Trophoblast cell (in vitro differentiated cells and primary cell): ENCODE results near the gene GHR.
"Not testable (repeated sequence)": the region's sequence is repeated elsewhere in the genome, so short reads cannot be mapped to it uniquely, and the experiment has no call there.

Experiments used
- DNase-seq, 2 donors: peaks; one replicate each; pipeline ENCODE4 v3.0.0-alpha.2; 2016
- H2AFZ ChIP-seq: 2 replicates; pipeline ENCODE4 v1.6.1; 2013; ENCODE audit warnings: low read length, moderate library complexity, mild to moderate bottlenecking; ENCODE audit not compliant: insufficient read depth, poor library complexity
- H2AK5ac ChIP-seq: 2 replicates; pipeline ENCODE4 v1.6.1; 2013; ENCODE audit warnings: mild to moderate bottlenecking, low read length
- H2BK120ac ChIP-seq: 2 replicates; pipeline ENCODE4 v1.6.1; 2013; ENCODE audit warnings: low read length, mild to moderate bottlenecking, moderate library complexity; ENCODE audit not compliant: insufficient read depth, poor library complexity
- H2BK12ac ChIP-seq: 2 replicates; pipeline ENCODE4 v1.6.1; 2013; ENCODE audit warnings: mild to moderate bottlenecking, low read length, moderate library complexity
- H2BK5ac ChIP-seq: 2 replicates; pipeline ENCODE4 v1.6.1; 2013; ENCODE audit warnings: low read length, low read depth, moderate library complexity, mild to moderate bottlenecking; ENCODE audit not compliant: poor library complexity
- H3K14ac ChIP-seq: 2 replicates; pipeline ENCODE4 v1.6.1; 2013; ENCODE audit warnings: mild to moderate bottlenecking, low read length
- H3K18ac ChIP-seq: 2 replicates; pipeline ENCODE4 v1.6.1; 2013; ENCODE audit warnings: mild to moderate bottlenecking, low read length
- H3K23ac ChIP-seq: 2 replicates; pipeline ENCODE4 v1.6.1; 2013; ENCODE audit warnings: low read length
- H3K27ac ChIP-seq: 2 replicates; pipeline ENCODE4 v1.5.1; 2013; ENCODE audit warnings: low read depth, mild to moderate bottlenecking, inconsistent platforms, low read length, moderate library complexity
- H3K27me3 ChIP-seq: 2 replicates; pipeline ENCODE4 v1.6.1; 2013; ENCODE audit warnings: inconsistent platforms, mild to moderate bottlenecking, low read length, moderate library complexity; ENCODE audit not compliant: insufficient read depth
- H3K36me3 ChIP-seq, 2 experiments: 1 replicate in 1 of 2; 2 replicates in 1 of 2; pipeline ENCODE4 v1.6.1; 2013; ENCODE audit warnings: low read length in 2 of 2, mild to moderate bottlenecking in 2 of 2, moderate library complexity in 1 of 2; ENCODE audit not compliant: insufficient read depth in 2 of 2, control insufficient read depth in 1 of 2
- H3K4ac ChIP-seq: 2 replicates; pipeline ENCODE4 v1.6.1; 2013; ENCODE audit warnings: low read depth, mild to moderate bottlenecking, low read length, moderate library complexity
- H3K4me1 ChIP-seq, 2 experiments: 1 replicate in 1 of 2; 2 replicates in 1 of 2; pipeline ENCODE4 v1.6.1; 2013; ENCODE audit warnings: low read length in 2 of 2, mild to moderate bottlenecking in 2 of 2, moderate library complexity in 1 of 2; ENCODE audit not compliant: insufficient read depth in 2 of 2, control insufficient read depth in 1 of 2
- H3K4me2 ChIP-seq: 2 replicates; pipeline ENCODE4 v1.6.1; 2013; ENCODE audit warnings: inconsistent platforms, mild to moderate bottlenecking, low read length, moderate library complexity
- H3K4me3 ChIP-seq: 2 replicates; pipeline ENCODE4 v1.5.1; 2013; ENCODE audit warnings: mild to moderate bottlenecking, low read depth, low read length, inconsistent platforms
- H3K79me1 ChIP-seq: one replicate; pipeline ENCODE4 v1.6.1; 2013; ENCODE audit warnings: low read length
- H3K79me2 ChIP-seq: 2 replicates; pipeline ENCODE4 v1.6.1; 2013; ENCODE audit warnings: low read length, mild to moderate bottlenecking; ENCODE audit not compliant: control insufficient read depth, insufficient read depth, poor library complexity
- H3K9ac ChIP-seq: 2 replicates; pipeline ENCODE4 v1.6.1; 2013; ENCODE audit warnings: mild to moderate bottlenecking, low read length
- H3K9me3 ChIP-seq: 2 replicates; pipeline ENCODE4 v1.6.1; 2013; ENCODE audit warnings: low read depth, mild to moderate bottlenecking, control low read depth, inconsistent platforms, low read length; ENCODE audit not compliant: insufficient read depth
- H4K12ac ChIP-seq: 2 replicates; pipeline ENCODE4 v1.6.1; 2013; ENCODE audit warnings: low read depth, mild to moderate bottlenecking, low read length, moderate library complexity
- H4K8ac ChIP-seq: 2 replicates; pipeline ENCODE4 v1.6.1; 2013; ENCODE audit warnings: low read depth, mild to moderate bottlenecking, low read length, moderate library complexity
- H4K91ac ChIP-seq: one replicate; pipeline ENCODE4 v1.6.1; 2013; ENCODE audit warnings: low read depth, mild to moderate bottlenecking, low read length, moderate library complexity
- WGBS: extraction: QIAGEN DNeasy Blood & Tissue Kit; methylation state at CpG from one replicate; pipeline ENCODE4 v1.1.7; 2013; ENCODE audit warnings: missing lambda C conversion rate; ENCODE audit not compliant: insufficient read length, insufficient coverage; ENCODE audit errors: extremely low coverage; 5-methylcytosine and 5-hydroxymethylcytosine counted together

GHR gene

GRCh38 chr5:42677156-42677842 lies 254.1 kb downstream of the GHR start:
- Histone ChIP-seq H2BK5ac (no peak overlapping the region), H3K9me3 (no peaks in the 10 kb centered on the region), H3K27me3 (no peaks in the 10 kb centered on the region), H2BK12ac (no peak overlapping the region), H4K8ac (no peak overlapping the region), H2BK120ac (no peak overlapping the region), H3K27ac (no peak overlapping the region), H2AFZ (no peak overlapping the region), H3K4ac (no peak overlapping the region), H3K9ac (no peak overlapping the region), H3K4me3 (no peak overlapping the region), H3K36me3 (no peaks in the 10 kb centered on the region), H3K79me1 (no peaks in the 10 kb centered on the region), H3K14ac (no peak overlapping the region), H2AK5ac (no peak overlapping the region), H4K91ac (no peak overlapping the region), H3K23ac (no peak overlapping the region), H3K4me1 (no peaks in the 10 kb centered on the region), H3K79me2 (no peaks in the 10 kb centered on the region), H3K4me2 (no peak overlapping the region), H3K18ac (no peak overlapping the region), H4K12ac (no peak overlapping the region)
- no peak for DNase-seq
- WGBS: no CpG with 5 or more reads among the region's 5 CpGs

- no peak overlapping the region for H2AK5ac ChIP-seq
- no peaks in the 10 kb centered on the region for H3K36me3 ChIP-seq
- H3K4me2 ChIP-seq: no peak overlapping the region
- H3K27me3 ChIP-seq: no peaks in the 10 kb centered on the region
- H3K27ac ChIP-seq: no peak overlapping the region
- no peak overlapping the region for H2AFZ ChIP-seq
- H3K18ac ChIP-seq: no peak overlapping the region
- H3K79me1 ChIP-seq: no peaks in the 10 kb centered on the region
- no peak overlapping the region for H3K23ac ChIP-seq
- DNase-seq: no peak
- H3K14ac ChIP-seq: no peak overlapping the region
- no peak overlapping the region for H2BK12ac ChIP-seq
- H3K4me1 ChIP-seq: no peaks in the 10 kb centered on the region
- no peaks in the 10 kb centered on the region for H3K79me2 ChIP-seq
- H4K8ac ChIP-seq: no peak overlapping the region
- H4K91ac ChIP-seq: no peak overlapping the region
- H2BK5ac ChIP-seq: no peak overlapping the region
- no peaks in the 10 kb centered on the region for H3K9me3 ChIP-seq
- H2BK120ac ChIP-seq: no peak overlapping the region
- H3K4me3 ChIP-seq: no peak overlapping the region
- no peak overlapping the region for H3K9ac ChIP-seq
- WGBS: no CpG with 5 or more reads among the region's 3 CpGs
- H4K12ac ChIP-seq: no peak overlapping the region
- no peak overlapping the region for H3K4ac ChIP-seq
Measured at GRCh38 chr5:42680046-42680445, 256.8 kb downstream of the GHR start.

- not testable (repeated sequence) for H3K27ac ChIP-seq, H2AK5ac ChIP-seq, H3K14ac ChIP-seq, DNase-seq, H3K27me3 ChIP-seq, H3K9ac ChIP-seq, H3K36me3 ChIP-seq, H2BK5ac ChIP-seq, H3K4ac ChIP-seq, H2BK12ac ChIP-seq, H3K4me1 ChIP-seq, H3K18ac ChIP-seq, H3K4me3 ChIP-seq, H4K8ac ChIP-seq, H2BK120ac ChIP-seq, H3K4me2 ChIP-seq, H3K79me1 ChIP-seq, H3K9me3 ChIP-seq, H3K79me2 ChIP-seq, H2AFZ ChIP-seq, H3K23ac ChIP-seq, H4K91ac ChIP-seq, H4K12ac ChIP-seq
Measured at GRCh38 chr5:42685078-42685477, 261.8 kb downstream of the GHR start.

- no peak overlapping the region for H3K9ac ChIP-seq
- no peak overlapping the region for H4K12ac ChIP-seq
- H3K4me1 ChIP-seq: peaks cover 4 to 5% of the 10 kb centered on the region in 2 experiments
- H2AK5ac ChIP-seq: no peak overlapping the region
- no peaks in the 10 kb centered on the region for H3K36me3 ChIP-seq
- no peak overlapping the region for H3K4me2 ChIP-seq
- H3K4me3 ChIP-seq: no peak overlapping the region
- DNase-seq: peak; percentile 79 to 91
- no CpG with 5 or more reads among the region's 4 CpGs for WGBS
- no peak overlapping the region for H3K27ac ChIP-seq
- H2BK120ac ChIP-seq: no peak overlapping the region
- H3K79me2 ChIP-seq: no peaks in the 10 kb centered on the region
- H4K8ac ChIP-seq: no peak overlapping the region
- no peaks in the 10 kb centered on the region for H3K27me3 ChIP-seq
- no peak overlapping the region for H3K14ac ChIP-seq
- no peaks in the 10 kb centered on the region for H3K79me1 ChIP-seq
- no peak overlapping the region for H3K4ac ChIP-seq
- H2BK5ac ChIP-seq: no peak overlapping the region
- no peak overlapping the region for H2BK12ac ChIP-seq
- H3K9me3 ChIP-seq: no peaks in the 10 kb centered on the region
- no peak overlapping the region for H2AFZ ChIP-seq
- no peak overlapping the region for H3K23ac ChIP-seq
- no peak overlapping the region for H3K18ac ChIP-seq
- H4K91ac ChIP-seq: no peak overlapping the region
Measured at GRCh38 chr5:42689391-42689790, 266.2 kb downstream of the GHR start.
